Ishikawa (cell line): ENCODE data around the gene NUDC.

Experiments
- CEBPB ChIP-seq: IDR thresholded peaks from 2 replicates; pipeline ENCODE4 v1.6.1; 2012
- CREB1 ChIP-seq: IDR thresholded peaks from 2 replicates; pipeline ENCODE4 v1.6.1; 2012; ENCODE audit warnings: low read depth
- EP300 ChIP-seq: IDR thresholded peaks from 2 replicates; pipeline ENCODE4 v1.6.1; 2012; ENCODE audit warnings: borderline replicate concordance
- FOXM1 ChIP-seq: IDR thresholded peaks from 2 replicates; pipeline ENCODE4 v1.6.1; 2012; ENCODE audit warnings: low read depth, borderline replicate concordance
- MAX ChIP-seq: IDR thresholded peaks from 2 replicates; pipeline ENCODE4 v1.6.1; 2012

DNA sequence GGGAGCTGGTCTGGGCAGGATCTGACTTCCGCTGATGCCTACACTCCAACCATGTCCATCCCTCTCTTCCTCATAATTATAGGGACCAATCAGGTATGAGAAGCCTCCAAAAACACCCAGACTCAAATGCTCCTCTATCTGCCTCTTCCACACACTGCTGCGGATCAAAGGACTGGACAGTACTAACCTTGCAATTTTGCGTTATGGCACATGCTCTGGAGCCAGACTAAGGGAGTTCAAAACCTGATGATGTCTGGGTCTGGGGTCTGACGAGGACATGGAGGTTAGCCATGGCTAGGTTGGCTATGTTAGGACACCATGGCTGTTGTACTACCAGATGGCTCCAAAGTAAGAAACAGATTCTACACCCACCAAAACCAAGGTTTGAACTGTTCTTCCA is 41.8 kb upstream of the NUDC start:
- TF ChIP-seq MAX = no peak
- TF ChIP-seq FOXM1 = no peak
- TF ChIP-seq CREB1 = no peak
- no peak for TF ChIP-seq EP300
- no peak for TF ChIP-seq CEBPB
